Fibroblast of lung (primary cell): ENCODE measurements around the gene AADACL2. TPM values are rescaled to one million over a fixed set of nuclear protein-coding genes. Genes with fewer than 3 reads are reported as not detected.

Experiments used
- DNase-seq, 2 donors: peaks; one replicate each; pipeline versions ENCODE4 v3.0.0 to v3.0.0-alpha.2; 2010; ENCODE audit warnings: low read depth in 2 of 2
- H2AFZ ChIP-seq: 2 replicates; pipeline ENCODE4 v1.5.1; 2012; ENCODE audit warnings: low read length, control low read depth, inconsistent platforms
- H3K27ac ChIP-seq: 2 replicates; pipeline ENCODE4 v1.5.1; 2011; ENCODE audit warnings: low read length, control low read depth; ENCODE audit not compliant: insufficient read depth
- H3K27me3 ChIP-seq: 2 replicates; pipeline ENCODE4 v1.5.1; 2011; ENCODE audit warnings: mild to moderate bottlenecking, low read length; ENCODE audit not compliant: control insufficient read depth, insufficient read depth
- H3K36me3 ChIP-seq: 2 replicates; pipeline ENCODE4 v1.5.1; 2011; ENCODE audit warnings: low read length; ENCODE audit not compliant: control insufficient read depth, insufficient read depth
- H3K4me1 ChIP-seq: 2 replicates; pipeline ENCODE4 v1.5.1; 2011; ENCODE audit warnings: low read length; ENCODE audit not compliant: control insufficient read depth, insufficient read depth; ENCODE audit errors: extremely low read depth
- H3K4me2 ChIP-seq: 2 replicates; pipeline ENCODE4 v1.5.1; 2011; ENCODE audit warnings: low read length, control low read depth; ENCODE audit not compliant: insufficient read depth; ENCODE audit errors: extremely low read depth
- H3K4me3 ChIP-seq, 4 experiments: fragments of 200-600 bp in 1 of 4; sonication (generic) in 1 of 4; replicated peaks in 1 of 4; 2 replicates each; pipeline ENCODE4 v1.5.1; 2011 to 2016; ENCODE audit warnings: low read length in 4 of 4, low read depth in 3 of 4, mild to moderate bottlenecking in 3 of 4, control low read depth in 2 of 4, inconsistent platforms in 1 of 4, mixed read lengths in 1 of 4; ENCODE audit not compliant: insufficient read depth in 1 of 4; ENCODE audit errors: control extremely low read depth in 1 of 4
- H3K79me2 ChIP-seq: 2 replicates; pipeline ENCODE4 v1.5.1; 2012; ENCODE audit warnings: mild to moderate bottlenecking, low read length, inconsistent platforms; ENCODE audit not compliant: control insufficient read depth, insufficient read depth
- H3K9ac ChIP-seq: 2 replicates; pipeline ENCODE4 v1.5.1; 2011; ENCODE audit warnings: mild to moderate bottlenecking, low read length, control low read depth; ENCODE audit not compliant: insufficient read depth
- H3K9me3 ChIP-seq: 2 replicates; pipeline ENCODE4 v1.5.1; 2012; ENCODE audit warnings: low read depth, low read length; ENCODE audit not compliant: control insufficient read depth, insufficient read depth
- H4K20me1 ChIP-seq: 2 replicates; pipeline ENCODE4 v1.5.1; 2011; ENCODE audit warnings: low read length; ENCODE audit not compliant: control insufficient read depth, insufficient read depth; ENCODE audit errors: extremely low read depth
- EZH2 ChIP-seq: IDR thresholded peaks from 2 replicates; pipeline ENCODE4 v1.5.1; 2012; ENCODE audit warnings: low read length, control low read depth, mild to moderate bottlenecking; ENCODE audit errors: missing control alignments
- polyA plus RNA-seq, 2 donors: library from polyadenylated mRNA; depleted of rRNA in 1 of 2; stranded (reverse) in 1 of 2; unstranded in 1 of 2; fragments of >200 nt; gene quantifications; 2 replicates each; pipeline ENCODE4 v1.2.1, GENCODE V29; 2011 to 2012; ENCODE audit warnings: missing spikeins in 1 of 2
- total RNA-seq: library from RNA; depleted of rRNA; stranded (reverse); fragments of >200 nt; gene quantifications from 2 replicates; pipeline ENCODE4 v1.2.1, GENCODE V29; 2014
- TF ChIP-seq, protein P1 (sequence below), 2 donors: IDR thresholded peaks in 1 of 2; conservative IDR thresholded peaks in 1 of 2; 1 replicate in 1 of 2; 2 replicates in 1 of 2; pipeline ENCODE4 v1.5.1; 2011 to 2012; ENCODE audit warnings: low read length in 2 of 2, control low read depth in 1 of 2, inconsistent platforms in 1 of 2, low read depth in 1 of 2, mild to moderate bottlenecking in 1 of 2

Gene AADACL2
- total and polyA plus RNA-seq, 2 donors (not counting 1 experiment from before 2014, with no cell fraction given), result not detected

DNA sequence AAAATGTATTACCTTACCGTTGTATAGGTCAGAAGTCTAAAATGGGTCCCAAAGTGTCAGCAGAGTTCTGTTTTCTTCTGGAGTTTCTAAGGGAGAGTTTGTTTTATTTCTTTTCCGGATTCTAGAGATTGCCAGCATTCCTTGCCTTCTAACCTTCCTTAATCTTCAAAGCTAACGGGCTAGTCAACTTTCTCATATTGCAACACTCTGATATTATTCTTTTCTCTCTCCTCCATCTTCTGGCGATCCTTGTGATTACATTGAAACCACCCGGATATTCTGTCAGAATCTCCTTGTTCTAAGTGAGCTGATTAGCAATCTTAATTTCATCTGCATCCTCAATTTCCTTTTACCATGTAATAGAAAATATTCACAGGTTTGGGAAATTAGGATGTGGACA is 36.2 kb upstream of the AADACL2 start:
- H3K36me3 ChIP-seq, result no peaks in the 10 kb centered on the region
- no peak for TF ChIP-seq EZH2
- TF ChIP-seq, protein P1, sequence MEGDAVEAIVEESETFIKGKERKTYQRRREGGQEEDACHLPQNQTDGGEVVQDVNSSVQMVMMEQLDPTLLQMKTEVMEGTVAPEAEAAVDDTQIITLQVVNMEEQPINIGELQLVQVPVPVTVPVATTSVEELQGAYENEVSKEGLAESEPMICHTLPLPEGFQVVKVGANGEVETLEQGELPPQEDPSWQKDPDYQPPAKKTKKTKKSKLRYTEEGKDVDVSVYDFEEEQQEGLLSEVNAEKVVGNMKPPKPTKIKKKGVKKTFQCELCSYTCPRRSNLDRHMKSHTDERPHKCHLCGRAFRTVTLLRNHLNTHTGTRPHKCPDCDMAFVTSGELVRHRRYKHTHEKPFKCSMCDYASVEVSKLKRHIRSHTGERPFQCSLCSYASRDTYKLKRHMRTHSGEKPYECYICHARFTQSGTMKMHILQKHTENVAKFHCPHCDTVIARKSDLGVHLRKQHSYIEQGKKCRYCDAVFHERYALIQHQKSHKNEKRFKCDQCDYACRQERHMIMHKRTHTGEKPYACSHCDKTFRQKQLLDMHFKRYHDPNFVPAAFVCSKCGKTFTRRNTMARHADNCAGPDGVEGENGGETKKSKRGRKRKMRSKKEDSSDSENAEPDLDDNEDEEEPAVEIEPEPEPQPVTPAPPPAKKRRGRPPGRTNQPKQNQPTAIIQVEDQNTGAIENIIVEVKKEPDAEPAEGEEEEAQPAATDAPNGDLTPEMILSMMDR (conservative IDR thresholded peaks at IDR 0.05 in 1 of 2, IDR thresholded peaks at IDR 0.05 in 1 of 2; ENCODE audit: low read depth in 1 of 2, low read length in 2 of 2), result no peak
- no peaks in the 10 kb centered on the region for H3K79me2 ChIP-seq
- no peak overlapping the region for H3K9ac ChIP-seq
- no peak for DNase-seq
- no peak overlapping the region for H3K4me3 ChIP-seq
- H3K27me3 ChIP-seq, result no peaks in the 10 kb centered on the region
- no peak overlapping the region for H3K27ac ChIP-seq
- H2AFZ ChIP-seq, result no peak overlapping the region
- no peaks in the 10 kb centered on the region for H3K4me1 ChIP-seq
- H3K9me3 ChIP-seq, result no peaks in the 10 kb centered on the region
- no peak overlapping the region for H3K4me2 ChIP-seq
- H4K20me1 ChIP-seq, result no peaks in the 10 kb centered on the region

DNA sequence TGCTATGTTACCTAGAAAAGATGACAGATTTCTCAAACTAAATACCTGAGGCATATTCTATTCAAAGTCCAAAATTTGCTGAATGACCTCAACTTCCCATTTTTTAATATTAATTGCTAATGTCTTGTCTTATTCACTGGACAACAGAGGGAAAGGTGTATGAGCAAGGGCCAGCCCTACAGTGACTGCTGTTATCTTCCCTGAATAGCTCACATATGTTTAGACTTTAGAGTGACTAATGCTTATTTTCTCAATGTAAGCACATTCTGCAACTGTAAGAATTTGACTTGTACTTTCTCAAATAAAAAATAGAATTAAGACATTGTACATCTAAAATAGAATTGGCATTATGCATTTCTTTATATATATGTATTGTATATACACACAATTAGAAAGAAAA is 26.5 kb upstream of the AADACL2 start:
- no peaks in the 10 kb centered on the region for H3K4me1 ChIP-seq
- H4K20me1 ChIP-seq, result no peaks in the 10 kb centered on the region
- DNase-seq, result peak; percentile 10 to 23
- TF ChIP-seq EZH2, result no peak
- TF ChIP-seq, protein P1 (conservative IDR thresholded peaks at IDR 0.05 in 1 of 2, IDR thresholded peaks at IDR 0.05 in 1 of 2; ENCODE audit: low read depth in 1 of 2, low read length in 2 of 2), result no peak
- H3K79me2 ChIP-seq, result no peaks in the 10 kb centered on the region
- H3K36me3 ChIP-seq, result no peaks in the 10 kb centered on the region
- no peak overlapping the region for H2AFZ ChIP-seq
- H3K4me3 ChIP-seq, result no peak overlapping the region
- no peaks in the 10 kb centered on the region for H3K9me3 ChIP-seq
- H3K27me3 ChIP-seq, result no peaks in the 10 kb centered on the region
- no peak overlapping the region for H3K27ac ChIP-seq
- H3K9ac ChIP-seq, result no peak overlapping the region
- no peak overlapping the region for H3K4me2 ChIP-seq

DNA sequence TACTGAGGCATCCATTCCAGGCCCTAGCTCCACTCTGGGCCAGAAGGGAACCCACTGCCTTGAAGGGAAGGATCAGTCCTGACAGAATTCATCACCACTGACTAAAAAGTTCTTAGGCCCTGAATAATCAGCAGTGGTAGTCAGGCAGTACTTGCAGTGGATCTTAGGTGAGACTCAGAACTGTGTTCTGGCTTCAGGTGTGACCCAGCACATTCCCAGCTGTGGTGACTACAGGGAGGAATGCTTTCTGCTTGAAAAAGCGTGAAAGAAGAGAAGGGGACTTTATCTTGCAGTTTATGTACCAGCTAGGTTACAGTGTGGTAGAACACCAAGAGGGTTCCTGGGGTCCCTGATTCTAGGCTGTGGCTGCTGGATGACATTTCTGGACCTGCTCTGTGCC is 24.9 kb upstream of the AADACL2 start:
- Histone ChIP-seq H3K4me1 (no peaks in the 10 kb centered on the region), H2AFZ (no peak overlapping the region), H3K27me3 (no peaks in the 10 kb centered on the region), H3K9ac (no peak overlapping the region), H3K4me2 (no peak overlapping the region), H3K4me3 (no peak overlapping the region), H3K79me2 (no peaks in the 10 kb centered on the region), H3K27ac (no peak overlapping the region), H4K20me1 (no peaks in the 10 kb centered on the region), H3K36me3 (no peaks in the 10 kb centered on the region), H3K9me3 (no peaks in the 10 kb centered on the region)
- no peak for DNase-seq
- TF ChIP-seq EZH2, result no peak
- TF ChIP-seq, protein P1 (conservative IDR thresholded peaks at IDR 0.05 in 1 of 2, IDR thresholded peaks at IDR 0.05 in 1 of 2; ENCODE audit: low read depth in 1 of 2, low read length in 2 of 2), result no peak
